HG02973 (cell line): ENCODE results near the gene EEFSEC.

ENCODE experiments used
- ATAC-seq: cut with Tn5 transposase; IDR thresholded peaks from one replicate; pipeline ENCODE4 v1.9.1; 2021; ENCODE audit warnings: moderate library complexity; ENCODE audit not compliant: unreplicated experiment

EEFSEC gene

GRCh38 chr3:128359846-128360642 lies 206.8 kb downstream of the EEFSEC start:
- no peak for ATAC-seq

GRCh38 chr3:128360705-128361271 lies 207.5 kb downstream of the EEFSEC start:
- ATAC-seq, result no peak

- ATAC-seq, result no peak
Measured at GRCh38 chr3:128362026-128362965, 209.0 kb downstream of the EEFSEC start.

GRCh38 chr3:128364291-128364690 lies 211.0 kb downstream of the EEFSEC start:
- no peak for ATAC-seq

- ATAC-seq, result no peak
Measured at GRCh38 chr3:128364808-128365360, 211.6 kb downstream of the EEFSEC start.

GRCh38 chr3:128366136-128366535 lies 212.9 kb downstream of the EEFSEC start:
- no peak for ATAC-seq

GRCh38 chr3:128366652-128367051 lies 213.4 kb downstream of the EEFSEC start:
- no peak for ATAC-seq

- ATAC-seq, result no peak
Measured at GRCh38 chr3:128367221-128367620, 213.9 kb downstream of the EEFSEC start.

- no peak for ATAC-seq
Measured at GRCh38 chr3:128367761-128368160, 214.5 kb downstream of the EEFSEC start.

- ATAC-seq, result no peak
Measured at GRCh38 chr3:128368626-128369025, 215.3 kb downstream of the EEFSEC start.

GRCh38 chr3:128369121-128369703 lies 215.9 kb downstream of the EEFSEC start:
- ATAC-seq, result no peak

- no peak for ATAC-seq
Measured at GRCh38 chr3:128369881-128370642, 216.8 kb downstream of the EEFSEC start.

GRCh38 chr3:128372281-128372680 lies 219.0 kb downstream of the EEFSEC start:
- ATAC-seq, result no peak

- no peak for ATAC-seq
Measured at GRCh38 chr3:128372707-128373533, 219.6 kb downstream of the EEFSEC start.

- ATAC-seq, result no peak
Measured at GRCh38 chr3:128374746-128375445, 221.6 kb downstream of the EEFSEC start.

GRCh38 chr3:128376516-128376915 lies 223.2 kb downstream of the EEFSEC start:
- ATAC-seq, result no peak

GRCh38 chr3:128378631-128379347 lies 225.5 kb downstream of the EEFSEC start:
- ATAC-seq, result no peak
